Measurements from ENCODE around the gene PAK5. TPM values are rescaled to one million over a fixed set of nuclear protein-coding genes. Genes with fewer than 3 reads are reported as not detected.

The PAK5 gene
- total and polyA plus RNA-seq, 4 donors, result 0.02 to 0.17 (median 0.04) TPM; not detected in 1

- no peak overlapping the region for H3K27ac ChIP-seq (ENCODE audit: low read depth in 1 of 2, low read length in 2 of 2)
- H3K36me3 ChIP-seq (ENCODE audit: control insufficient read depth in 4 of 4, insufficient read depth in 3 of 4, low read depth in 1 of 4, low read length in 3 of 4), result no peaks in the 10 kb centered on the region
- TF ChIP-seq MAX (IDR thresholded peaks at IDR 0.05) (no peak), RAD21 (IDR thresholded peaks at IDR 0.05) (no peak), RXRA (IDR thresholded peaks at IDR 0.05) (no peak), ZBTB33 (IDR thresholded peaks at IDR 0.05) (no peak), HNF4G (IDR thresholded peaks at IDR 0.05) (no peak), HNF4A (conservative IDR thresholded peaks at IDR 0.05) (no peak), GABPA (IDR thresholded peaks at IDR 0.05 in 1 of 2, conservative IDR thresholded peaks at IDR 0.05 in 1 of 2) (no peak), SP1 (IDR thresholded peaks at IDR 0.05) (no peak), FOXA2 (IDR thresholded peaks at IDR 0.05) (no peak), TAF1 (conservative IDR thresholded peaks at IDR 0.05) (no peak), NR2F2 (IDR thresholded peaks at IDR 0.05) (no peak), JUND (IDR thresholded peaks at IDR 0.05) (no peak), FOXA1 (IDR thresholded peaks at IDR 0.05) (no peak), EGR1 (IDR thresholded peaks at IDR 0.05; ENCODE audit: low read depth in 2 of 2) (no peak), YY1 (IDR thresholded peaks at IDR 0.05) (no peak)
- TF ChIP-seq, protein P1, sequence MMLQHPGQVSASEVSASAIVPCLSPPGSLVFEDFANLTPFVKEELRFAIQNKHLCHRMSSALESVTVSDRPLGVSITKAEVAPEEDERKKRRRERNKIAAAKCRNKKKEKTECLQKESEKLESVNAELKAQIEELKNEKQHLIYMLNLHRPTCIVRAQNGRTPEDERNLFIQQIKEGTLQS (IDR thresholded peaks at IDR 0.05), result no peak
- TF ChIP-seq, protein P2, sequence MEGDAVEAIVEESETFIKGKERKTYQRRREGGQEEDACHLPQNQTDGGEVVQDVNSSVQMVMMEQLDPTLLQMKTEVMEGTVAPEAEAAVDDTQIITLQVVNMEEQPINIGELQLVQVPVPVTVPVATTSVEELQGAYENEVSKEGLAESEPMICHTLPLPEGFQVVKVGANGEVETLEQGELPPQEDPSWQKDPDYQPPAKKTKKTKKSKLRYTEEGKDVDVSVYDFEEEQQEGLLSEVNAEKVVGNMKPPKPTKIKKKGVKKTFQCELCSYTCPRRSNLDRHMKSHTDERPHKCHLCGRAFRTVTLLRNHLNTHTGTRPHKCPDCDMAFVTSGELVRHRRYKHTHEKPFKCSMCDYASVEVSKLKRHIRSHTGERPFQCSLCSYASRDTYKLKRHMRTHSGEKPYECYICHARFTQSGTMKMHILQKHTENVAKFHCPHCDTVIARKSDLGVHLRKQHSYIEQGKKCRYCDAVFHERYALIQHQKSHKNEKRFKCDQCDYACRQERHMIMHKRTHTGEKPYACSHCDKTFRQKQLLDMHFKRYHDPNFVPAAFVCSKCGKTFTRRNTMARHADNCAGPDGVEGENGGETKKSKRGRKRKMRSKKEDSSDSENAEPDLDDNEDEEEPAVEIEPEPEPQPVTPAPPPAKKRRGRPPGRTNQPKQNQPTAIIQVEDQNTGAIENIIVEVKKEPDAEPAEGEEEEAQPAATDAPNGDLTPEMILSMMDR (IDR thresholded peaks at IDR 0.05; ENCODE audit: low read depth, low read length, missing input control), result no peak
- TF ChIP-seq, protein P3, sequence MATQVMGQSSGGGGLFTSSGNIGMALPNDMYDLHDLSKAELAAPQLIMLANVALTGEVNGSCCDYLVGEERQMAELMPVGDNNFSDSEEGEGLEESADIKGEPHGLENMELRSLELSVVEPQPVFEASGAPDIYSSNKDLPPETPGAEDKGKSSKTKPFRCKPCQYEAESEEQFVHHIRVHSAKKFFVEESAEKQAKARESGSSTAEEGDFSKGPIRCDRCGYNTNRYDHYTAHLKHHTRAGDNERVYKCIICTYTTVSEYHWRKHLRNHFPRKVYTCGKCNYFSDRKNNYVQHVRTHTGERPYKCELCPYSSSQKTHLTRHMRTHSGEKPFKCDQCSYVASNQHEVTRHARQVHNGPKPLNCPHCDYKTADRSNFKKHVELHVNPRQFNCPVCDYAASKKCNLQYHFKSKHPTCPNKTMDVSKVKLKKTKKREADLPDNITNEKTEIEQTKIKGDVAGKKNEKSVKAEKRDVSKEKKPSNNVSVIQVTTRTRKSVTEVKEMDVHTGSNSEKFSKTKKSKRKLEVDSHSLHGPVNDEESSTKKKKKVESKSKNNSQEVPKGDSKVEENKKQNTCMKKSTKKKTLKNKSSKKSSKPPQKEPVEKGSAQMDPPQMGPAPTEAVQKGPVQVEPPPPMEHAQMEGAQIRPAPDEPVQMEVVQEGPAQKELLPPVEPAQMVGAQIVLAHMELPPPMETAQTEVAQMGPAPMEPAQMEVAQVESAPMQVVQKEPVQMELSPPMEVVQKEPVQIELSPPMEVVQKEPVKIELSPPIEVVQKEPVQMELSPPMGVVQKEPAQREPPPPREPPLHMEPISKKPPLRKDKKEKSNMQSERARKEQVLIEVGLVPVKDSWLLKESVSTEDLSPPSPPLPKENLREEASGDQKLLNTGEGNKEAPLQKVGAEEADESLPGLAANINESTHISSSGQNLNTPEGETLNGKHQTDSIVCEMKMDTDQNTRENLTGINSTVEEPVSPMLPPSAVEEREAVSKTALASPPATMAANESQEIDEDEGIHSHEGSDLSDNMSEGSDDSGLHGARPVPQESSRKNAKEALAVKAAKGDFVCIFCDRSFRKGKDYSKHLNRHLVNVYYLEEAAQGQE (IDR thresholded peaks at IDR 0.05), result no peak
- WGBS, result 34% methylated on average over 5 of the region's 5 CpGs
- H3K4me3 ChIP-seq (ENCODE audit: low read depth in 1 of 3, low read length in 3 of 3), result no peak overlapping the region
- H3K27me3 ChIP-seq (ENCODE audit: control insufficient read depth in 4 of 4, insufficient read depth in 4 of 4, low read length in 3 of 4), result no peaks in the 10 kb centered on the region
- no peak overlapping the region for H3K9ac ChIP-seq (ENCODE audit: low read depth in 1 of 2, low read length in 2 of 2)
- no peak for DNase-seq (ENCODE audit: low spot score)
- H3K9me3 ChIP-seq (ENCODE audit: control insufficient read depth in 4 of 4, low read length in 3 of 4), result no peaks in the 10 kb centered on the region
- no peaks in the 10 kb centered on the region for H3K4me1 ChIP-seq (ENCODE audit: control insufficient read depth in 4 of 4, insufficient read depth in 4 of 4, low read length in 3 of 4)
Observed at GRCh38 chr20:9689041-9689440, 149.8 kb downstream of the PAK5 start.
